K562 (cell line): Measurements from ENCODE around the gene BSDC1. TPM values are rescaled to one million over a fixed set of nuclear protein-coding genes. Genes with fewer than 3 reads are reported as not detected.

Experiments
- CEBPZ ChIP-seq: fragments of 150-350 bp; IDR thresholded peaks from 2 replicates; pipeline ENCODE4 v1.6.1; 2014; ENCODE audit warnings: low read depth, mild to moderate bottlenecking, low read length, borderline replicate concordance
- ETV5 ChIP-seq: sonication (generic); formaldehyde crosslinking; IDR thresholded peaks from 2 replicates; pipeline ENCODE4 v1.4.0; 2020; ENCODE audit warnings: low read depth, mild to moderate bottlenecking, missing genetic modification reagents
- HNRNPUL1 ChIP-seq: fragments of 200-400 bp; formaldehyde crosslinking; IDR thresholded peaks from 2 replicates; pipeline ENCODE4 v1.6.1; 2017; ENCODE audit warnings: low read length
- IRF1 ChIP-seq: sonication (generic); formaldehyde crosslinking; IDR thresholded peaks from 2 replicates; pipeline ENCODE4 v1.8.0; 2022; ENCODE audit warnings: missing genetic modification reagents, mild to moderate bottlenecking, borderline replicate concordance
- NFXL1 ChIP-seq: fragments of 450-650 bp; formaldehyde crosslinking; IDR thresholded peaks from 2 replicates; pipeline ENCODE4 v1.4.0; 2021; ENCODE audit warnings: mild to moderate bottlenecking
- POLR2H ChIP-seq: IDR thresholded peaks from 2 replicates; pipeline ENCODE4 v1.6.1; 2016; ENCODE audit warnings: missing genetic modification characterization, low read depth, mild to moderate bottlenecking, control low read depth, missing compliant biosample characterization, moderate library complexity
- SAP30 ChIP-seq: fragments of 200-600 bp; sonication (generic); IDR thresholded peaks from 2 replicates; pipeline ENCODE4 v1.6.1; 2012; ENCODE audit warnings: borderline replicate concordance, low read depth, mild to moderate bottlenecking, moderate library complexity, low read length, control low read depth, inconsistent platforms; ENCODE audit not compliant: insufficient read depth, poor library complexity, severe bottlenecking
- SOX6 ChIP-seq: fragments of 450-650 bp; IDR thresholded peaks from 2 replicates; pipeline ENCODE4 v1.6.1; 2014; ENCODE audit warnings: mild to moderate bottlenecking
- TAF1 ChIP-seq: IDR thresholded peaks from 2 replicates; pipeline ENCODE4 v1.6.1; 2011; ENCODE audit warnings: mild to moderate bottlenecking, low read length, moderate library complexity; ENCODE audit not compliant: insufficient read depth, control insufficient read depth, severe bottlenecking; ENCODE audit errors: extremely low read depth
- TFAM ChIP-seq: fragments of 250-450 bp; sonication (Bioruptor Pico); conservative IDR thresholded peaks from 2 replicates; pipeline ENCODE4 v1.5.0; 2021; ENCODE audit warnings: mild to moderate bottlenecking, moderate library complexity
- ZC3H4 ChIP-seq: sonication (generic); formaldehyde crosslinking; IDR thresholded peaks from 2 replicates; pipeline ENCODE4 v1.9.0; 2021; ENCODE audit warnings: missing genetic modification reagents, borderline replicate concordance
- ZNF184 ChIP-seq: sonication (generic); formaldehyde crosslinking; IDR thresholded peaks from 2 replicates; pipeline ENCODE4 v1.5.0; 2020; ENCODE audit warnings: missing genetic modification reagents
- ZNF57 ChIP-seq: fragments of 450-650 bp; formaldehyde crosslinking; IDR thresholded peaks from 2 replicates; pipeline ENCODE4 v1.4.0; 2020; ENCODE audit warnings: mild to moderate bottlenecking, moderate library complexity
- ZNF592 ChIP-seq: fragments of 450-650 bp; IDR thresholded peaks from 2 replicates; pipeline ENCODE4 v1.6.1; 2017; ENCODE audit warnings: antibody characterized with exemption, mild to moderate bottlenecking
- ZNF740 ChIP-seq, 3 experiments: fragments of 200-800 bp in 1 of 3; sonication (Bioruptor generic) in 1 of 3; sonication (generic) in 1 of 3; formaldehyde crosslinking in 1 of 3; IDR thresholded peaks; 2 replicates each; pipeline versions ENCODE4 v1.6.1 to v1.8.0; 2016 to 2022; ENCODE audit warnings: mild to moderate bottlenecking in 2 of 3, missing compliant biosample characterization in 2 of 3, missing genetic modification characterization in 2 of 3, missing genetic modification reagents in 1 of 3
- polyA plus RNA-seq, 8 experiments: library from polyadenylated mRNA; depleted of rRNA in 4 of 8; stranded (reverse) in 5 of 8; unstranded in 3 of 8; fragments of >200 nt; fragmentation: Nextera tagmentation in 2 of 8; fragmentation: Illumina TruSeq in 1 of 8; extraction: Ambion mirVana in 2 of 8; extraction: Trizol in 1 of 8; gene quantifications; 2 replicates each; pipeline versions ENCODE4 v1.2.1 to v1.2.3, GENCODE V29; 2011 to 2014; ENCODE audit warnings: inconsistent platforms in 1 of 8, missing spikeins in 1 of 8
- total RNA-seq, 7 experiments: library from RNA; depleted of rRNA in 6 of 7; stranded (reverse); fragments of >200 nt in 6 of 7; fragmentation: Illumina TruSeq in 2 of 7; extraction: Trizol in 2 of 7; gene quantifications; 2 replicates each; pipeline versions ENCODE4 v1.2.1 to v1.2.3, GENCODE V29; 2011 to 2021; ENCODE audit warnings: low replicate concordance in 1 of 7

Gene BSDC1
- total and polyA plus RNA-seq, 9 of the 15 experiments (the other 6 are each of a cell fraction or from before 2014, with no cell fraction given): 10.2 to 96.8 (median 73.1) TPM

GRCh38 chr1:32351399-32352238 is 42.6 kb downstream of the BSDC1 start (continued):
- TF ChIP-seq CEBPZ (no peak), ZC3H4 (CRISPR knock-in tag) (peak; percentile 76; the same call in 1 of the 2 replicates), HNRNPUL1 (no peak), POLR2H (tag) (peak; percentile 73), SAP30 (peak; percentile 88), TAF1 (peak; percentile 75), ZNF184 (no peak), NFXL1 (CRISPR knock-in tag) (no peak), ZNF740 (CRISPR knock-in tag; IDR thresholded peaks at IDR 0.05) (0 out of 2 replicates have a peak, but pooled peaks have one; percentile 62), ZNF740 (tag; IDR thresholded peaks at IDR 0.05) (no peak), SOX6 (peak; percentile 33; the same call in 1 of the 2 replicates), ZNF57 (CRISPR knock-in tag) (no peak), ZNF592 (peak; percentile 64), TFAM (CRISPR knock-in tag) (no peak), IRF1 (no peak), ETV5 (CRISPR knock-in tag) (0 out of 2 replicates have a peak, but pooled peaks have one; percentile 13)
